Measurements from ENCODE around the gene EEF1E1. TPM values are rescaled to one million over a fixed set of nuclear protein-coding genes. Genes with fewer than 3 reads are reported as not detected.

The EEF1E1 gene
- polyA plus RNA-seq, 1 donor from 2014 or later, result 113 TPM

DNA sequence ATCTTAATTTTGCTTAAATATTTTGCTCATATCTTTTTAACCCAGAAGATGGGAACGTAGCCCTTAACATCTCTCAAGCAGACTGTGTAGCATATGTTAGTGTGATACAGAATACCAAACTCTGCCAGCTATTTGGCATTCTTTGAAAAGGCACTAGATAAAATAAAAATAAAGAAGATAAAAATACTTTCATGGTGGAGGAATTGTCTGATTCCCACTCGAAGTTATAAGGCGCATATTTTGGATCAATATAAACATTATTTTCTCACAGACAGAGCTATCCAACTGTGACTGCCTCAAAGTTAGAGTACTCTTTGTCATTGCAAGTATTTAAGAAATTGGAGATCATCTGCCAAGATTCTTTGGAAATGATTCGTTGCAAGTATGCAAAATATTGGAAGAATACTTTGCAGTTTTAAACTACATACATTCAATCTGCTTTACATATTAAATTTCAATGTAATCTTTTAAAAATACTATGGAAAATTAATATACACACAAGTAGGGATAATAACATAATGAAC, 10.8 kb upstream of the EEF1E1 start:
- Histone ChIP-seq H3K4me3 (ENCODE audit: low read length) (no peak overlapping the region), H3K79me2 (replicated peaks; ENCODE audit: insufficient read depth, low read length) (no peaks in the 10 kb centered on the region), H3K36me3 (ENCODE audit: insufficient read depth, low read length) (no peaks in the 10 kb centered on the region), H3K9me3 (ENCODE audit: low read length) (no peaks in the 10 kb centered on the region), H3K9me2 (ENCODE audit: insufficient read depth, low read length) (no peaks in the 10 kb centered on the region), H3F3A (ENCODE audit: insufficient read depth, low read length, poor library complexity, severe bottlenecking) (no peaks in the 10 kb centered on the region), H4K20me1 (ENCODE audit: insufficient read depth) (no peaks in the 10 kb centered on the region), H2AFZ (ENCODE audit: low read depth, low read length) (no peak overlapping the region), H3K9ac (ENCODE audit: low read length) (no peak overlapping the region), H3K4me2 (ENCODE audit: low read length) (no peak overlapping the region), H3K27ac (ENCODE audit: low read length) (no peak overlapping the region), H3K27me3 (ENCODE audit: insufficient read depth, low read depth, low read length) (no peaks in the 10 kb centered on the region)
- no peak for TF ChIP-seq REST (IDR thresholded peaks at IDR 0.05; ENCODE audit: borderline replicate concordance)
- no peak for TF ChIP-seq EP300 (conservative IDR thresholded peaks at IDR 0.05; ENCODE audit: poor library complexity, severe bottlenecking)
- no peak for TF ChIP-seq TAF1 (IDR thresholded peaks at IDR 0.05; ENCODE audit: low read depth)
- TF ChIP-seq SMC3 (conservative IDR thresholded peaks at IDR 0.05; ENCODE audit: poor library complexity), result no peak
- TF ChIP-seq MXI1 (conservative IDR thresholded peaks at IDR 0.05; ENCODE audit: poor library complexity, severe bottlenecking), result no peak
- TF ChIP-seq EZH2 (IDR thresholded peaks at IDR 0.05; ENCODE audit: borderline replicate concordance, insufficient read depth, low read length, poor library complexity, severe bottlenecking), result no peak
- no peak for TF ChIP-seq POLR2AphosphoS5 (IDR thresholded peaks at IDR 0.05)
- no peak for TF ChIP-seq RAD21 (conservative IDR thresholded peaks at IDR 0.05)
- TF ChIP-seq, protein P1, sequence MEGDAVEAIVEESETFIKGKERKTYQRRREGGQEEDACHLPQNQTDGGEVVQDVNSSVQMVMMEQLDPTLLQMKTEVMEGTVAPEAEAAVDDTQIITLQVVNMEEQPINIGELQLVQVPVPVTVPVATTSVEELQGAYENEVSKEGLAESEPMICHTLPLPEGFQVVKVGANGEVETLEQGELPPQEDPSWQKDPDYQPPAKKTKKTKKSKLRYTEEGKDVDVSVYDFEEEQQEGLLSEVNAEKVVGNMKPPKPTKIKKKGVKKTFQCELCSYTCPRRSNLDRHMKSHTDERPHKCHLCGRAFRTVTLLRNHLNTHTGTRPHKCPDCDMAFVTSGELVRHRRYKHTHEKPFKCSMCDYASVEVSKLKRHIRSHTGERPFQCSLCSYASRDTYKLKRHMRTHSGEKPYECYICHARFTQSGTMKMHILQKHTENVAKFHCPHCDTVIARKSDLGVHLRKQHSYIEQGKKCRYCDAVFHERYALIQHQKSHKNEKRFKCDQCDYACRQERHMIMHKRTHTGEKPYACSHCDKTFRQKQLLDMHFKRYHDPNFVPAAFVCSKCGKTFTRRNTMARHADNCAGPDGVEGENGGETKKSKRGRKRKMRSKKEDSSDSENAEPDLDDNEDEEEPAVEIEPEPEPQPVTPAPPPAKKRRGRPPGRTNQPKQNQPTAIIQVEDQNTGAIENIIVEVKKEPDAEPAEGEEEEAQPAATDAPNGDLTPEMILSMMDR (IDR thresholded peaks at IDR 0.05; ENCODE audit: poor library complexity, severe bottlenecking), result no peak

- no peaks in the 10 kb centered on the region for H3K79me2 ChIP-seq (replicated peaks; ENCODE audit: insufficient read depth, low read length)
- no peaks in the 10 kb centered on the region for H3K36me3 ChIP-seq (ENCODE audit: insufficient read depth, low read length)
- no peaks in the 10 kb centered on the region for H3K27me3 ChIP-seq (ENCODE audit: insufficient read depth, low read depth, low read length)
- no peaks in the 10 kb centered on the region for H4K20me1 ChIP-seq (ENCODE audit: insufficient read depth)
- H3K4me3 ChIP-seq (ENCODE audit: low read length), result no peak overlapping the region
- H3K9me2 ChIP-seq (ENCODE audit: insufficient read depth, low read length), result no peaks in the 10 kb centered on the region
- H2AFZ ChIP-seq (ENCODE audit: low read depth, low read length), result no peak overlapping the region
- TF ChIP-seq, protein P1 (IDR thresholded peaks at IDR 0.05; ENCODE audit: poor library complexity, severe bottlenecking), result no peak
- TF ChIP-seq MXI1 (conservative IDR thresholded peaks at IDR 0.05; ENCODE audit: poor library complexity, severe bottlenecking) (no peak), EP300 (conservative IDR thresholded peaks at IDR 0.05; ENCODE audit: poor library complexity, severe bottlenecking) (no peak), EZH2 (IDR thresholded peaks at IDR 0.05; ENCODE audit: borderline replicate concordance, insufficient read depth, low read length, poor library complexity, severe bottlenecking) (no peak), TAF1 (IDR thresholded peaks at IDR 0.05; ENCODE audit: low read depth) (no peak), REST (IDR thresholded peaks at IDR 0.05; ENCODE audit: borderline replicate concordance) (no peak), RAD21 (conservative IDR thresholded peaks at IDR 0.05) (no peak), SMC3 (conservative IDR thresholded peaks at IDR 0.05; ENCODE audit: poor library complexity) (no peak), POLR2AphosphoS5 (IDR thresholded peaks at IDR 0.05) (no peak)
- no peak overlapping the region for H3K4me2 ChIP-seq (ENCODE audit: low read length)
- no peak overlapping the region for H3K27ac ChIP-seq (ENCODE audit: low read length)
- H3F3A ChIP-seq (ENCODE audit: insufficient read depth, low read length, poor library complexity, severe bottlenecking), result no peaks in the 10 kb centered on the region
- H3K9ac ChIP-seq (ENCODE audit: low read length), result no peak overlapping the region
- no peaks in the 10 kb centered on the region for H3K9me3 ChIP-seq (ENCODE audit: low read length)
These were observed 8.4 kb upstream of the EEF1E1 start for GRCh38 chr6:8110725-8111124.
